NCI-H510A (cell line): ENCODE results near the gene POLA2.
"Not testable (repeated sequence)": the region's sequence is repeated elsewhere in the genome, so short reads cannot be mapped to it uniquely, and the experiment has no call there.

Source experiments
- DNase-seq: peaks from one replicate; lab custom pipeline; 2025; lab: John Stamatoyannopoulos, UW

POLA2 gene

GRCh38 chr11:65308281-65308891, 46.6 kb downstream of the POLA2 start:
- DNase-seq = no peak

- no peak for DNase-seq
Observed at GRCh38 chr11:65309006-65309405, 47.2 kb downstream of the POLA2 start.

- DNase-seq = no peak
Observed at GRCh38 chr11:65310215-65310614, 48.5 kb downstream of the POLA2 start.

DNA sequence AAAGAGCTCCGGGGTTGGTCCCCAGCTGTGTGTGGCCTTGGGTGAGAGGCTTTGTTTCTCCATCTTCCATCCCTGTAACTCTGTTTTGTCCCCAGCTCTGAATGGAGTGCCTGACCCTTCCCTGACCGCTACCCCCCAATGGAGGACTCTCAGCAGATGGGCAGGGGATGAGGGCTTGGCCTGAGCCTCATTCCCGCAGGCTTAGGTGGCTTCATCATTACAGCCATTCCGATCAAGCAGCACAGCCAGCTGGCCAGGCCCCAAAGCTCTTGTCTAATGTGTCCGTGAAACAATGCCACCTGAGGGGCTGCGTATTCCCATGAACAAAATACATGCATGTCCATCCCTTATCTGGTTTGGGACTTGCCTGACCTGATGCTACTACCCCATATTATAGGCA, 49.0 kb downstream of the POLA2 start:
- no peak for DNase-seq

- DNase-seq = no peak
Observed at GRCh38 chr11:65311170-65311678, 49.5 kb downstream of the POLA2 start.

DNA sequence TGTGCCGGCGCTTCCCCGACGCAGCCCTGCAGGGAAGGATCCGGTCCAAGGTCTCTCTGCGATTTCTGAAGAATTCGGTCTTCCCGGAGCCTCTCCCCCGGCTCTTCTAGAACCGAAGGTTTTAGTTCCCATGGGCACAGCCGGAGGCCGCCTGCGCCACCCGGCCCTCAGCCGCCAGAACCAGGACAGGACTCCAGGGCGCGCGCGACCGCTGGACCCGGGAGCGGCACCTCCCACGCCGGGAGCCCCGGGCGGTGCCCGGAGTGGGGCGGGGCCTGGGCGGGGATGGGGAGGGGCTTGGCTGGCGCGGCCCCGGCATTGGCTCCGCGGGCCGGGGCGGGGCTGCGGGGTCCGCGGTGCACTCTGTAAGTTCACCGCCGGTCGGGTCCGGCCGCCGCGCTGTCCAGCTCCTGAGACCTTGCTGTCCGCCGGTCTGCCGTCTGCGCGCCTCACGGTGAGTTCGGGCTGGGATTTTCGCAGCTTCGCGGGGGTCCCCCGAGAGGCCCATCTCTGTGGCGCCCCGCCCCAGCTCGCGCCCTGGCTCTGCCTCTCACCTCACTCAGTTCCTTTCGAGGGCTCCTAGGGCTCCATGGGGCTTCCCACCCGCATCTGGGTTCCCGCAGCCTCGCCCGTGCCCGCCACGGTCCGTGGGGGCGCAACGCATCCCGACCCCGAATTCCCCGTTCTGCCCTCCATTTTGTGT, 52.9 kb downstream of the POLA2 start, which contains the start of gene CDC42EP2:
CDC42EP2 (plus strand) TSS at position 366 of the 703 bp plus-strand sequence. CDS start 6,033 bp downstream, outside the sequence.
- DNase-seq = peak; percentile 41

GRCh38 chr11:65315204-65315865, 53.6 kb downstream of the POLA2 start:
- peak; percentile 56 for DNase-seq

GRCh38 chr11:65315866-65316226, 54.1 kb downstream of the POLA2 start:
- no peak for DNase-seq

GRCh38 chr11:65316227-65317024, 54.7 kb downstream of the POLA2 start:
- no peak for DNase-seq

- DNase-seq = no peak
Observed at GRCh38 chr11:65317025-65317786, 55.4 kb downstream of the POLA2 start.

- no peak for DNase-seq
Observed at GRCh38 chr11:65320386-65321075, 58.8 kb downstream of the POLA2 start.

- DNase-seq = no peak
Observed at GRCh38 chr11:65321076-65321475, 59.3 kb downstream of the POLA2 start.

DNA sequence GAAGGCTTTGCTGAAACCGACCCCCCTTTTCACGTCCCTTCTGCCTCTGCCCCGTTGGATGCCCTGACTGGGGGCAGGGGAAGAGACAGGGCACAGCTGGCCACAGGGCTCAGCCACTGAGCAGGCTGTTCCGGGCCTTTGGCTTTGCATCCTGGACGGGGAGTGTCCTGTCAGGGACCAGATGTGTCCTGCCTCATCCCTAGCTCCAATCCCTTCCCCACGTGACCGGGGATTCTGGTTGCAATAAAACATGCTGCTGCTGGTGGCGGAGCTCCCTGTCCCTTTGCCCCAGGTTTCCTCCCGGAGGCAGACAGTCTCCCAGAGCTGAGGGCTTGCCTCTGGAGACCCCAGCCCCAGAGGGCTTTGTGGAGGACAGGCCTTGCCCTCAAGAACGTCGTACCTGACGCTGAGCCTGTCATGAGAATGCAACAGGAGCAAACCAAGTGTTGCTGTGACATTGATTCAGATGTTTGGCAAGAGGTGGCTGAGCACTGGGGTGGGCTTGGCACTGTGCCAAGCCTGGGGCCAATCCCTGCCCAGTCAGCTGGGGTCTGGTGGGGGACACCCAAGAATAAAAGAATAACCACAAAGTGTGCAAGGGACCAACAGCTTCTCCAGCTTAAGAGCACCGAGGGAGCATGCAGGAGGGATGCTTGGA, 60.2 kb downstream of the POLA2 start:
- DNase-seq = no peak

DNA sequence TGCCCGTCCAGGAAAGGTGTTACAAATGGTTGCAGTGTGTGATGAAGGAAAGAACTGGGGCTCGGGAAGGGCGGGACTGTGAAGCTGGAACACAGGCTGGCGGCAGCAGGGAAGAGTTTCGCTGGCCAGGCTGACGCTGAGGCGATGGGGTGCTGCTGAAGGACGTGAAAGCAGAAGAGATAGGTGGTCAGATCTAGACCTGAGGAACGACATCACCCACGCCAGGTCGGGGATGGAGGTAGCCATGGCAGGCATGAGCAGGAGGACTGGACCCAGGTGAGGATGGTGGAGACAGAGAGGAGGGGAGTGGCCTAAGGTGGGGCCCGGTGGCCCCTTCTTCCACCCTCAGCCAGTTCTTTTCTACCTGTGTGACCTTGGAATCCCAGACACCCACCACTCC, 62.1 kb downstream of the POLA2 start:
- no peak for DNase-seq

GRCh38 chr11:65325435-65325834, 63.7 kb downstream of the POLA2 start:
- no peak for DNase-seq

DNA sequence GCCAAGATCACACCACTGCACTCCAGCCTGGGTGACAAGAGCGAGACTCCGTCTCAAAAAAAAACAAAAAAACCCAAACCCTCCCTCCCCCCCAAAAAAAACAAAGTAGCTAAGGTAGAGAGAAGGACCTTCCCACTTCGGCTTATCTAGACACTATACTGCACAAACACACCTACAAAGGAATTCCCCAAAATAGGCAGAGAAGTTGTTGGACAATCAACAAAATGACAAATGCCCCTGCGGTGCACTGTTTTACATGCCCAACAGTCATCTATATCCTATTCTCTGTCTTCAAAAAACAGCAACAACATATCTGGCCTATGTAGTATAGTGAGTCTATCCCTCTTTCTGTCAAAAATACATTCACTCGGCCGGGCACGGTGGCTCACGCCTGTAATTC, 65.3 kb downstream of the POLA2 start:
- no peak for DNase-seq

DNA sequence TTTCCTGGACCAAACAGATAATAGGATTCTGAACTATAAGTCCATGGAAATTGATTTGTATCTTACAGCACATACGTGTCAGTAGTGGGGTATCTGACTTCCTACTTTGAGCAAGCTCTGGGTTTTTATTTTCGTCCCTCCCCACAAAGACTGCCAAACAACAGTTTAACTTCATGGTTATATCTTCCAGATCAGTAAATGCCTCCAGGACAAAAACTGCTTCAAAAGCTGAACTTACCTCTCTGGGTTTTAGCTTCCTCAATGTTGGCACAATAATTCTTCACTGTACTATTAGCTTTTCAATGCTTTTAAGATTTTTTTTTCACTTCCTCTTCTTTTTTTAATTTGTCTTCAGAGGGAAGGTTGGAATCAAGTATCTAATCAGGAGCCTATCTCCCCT, 67.7 kb downstream of the POLA2 start:
- no peak for DNase-seq

- DNase-seq = peak; percentile 84
Observed at GRCh38 chr11:65329944-65330403, 68.2 kb downstream of the POLA2 start.

DNA sequence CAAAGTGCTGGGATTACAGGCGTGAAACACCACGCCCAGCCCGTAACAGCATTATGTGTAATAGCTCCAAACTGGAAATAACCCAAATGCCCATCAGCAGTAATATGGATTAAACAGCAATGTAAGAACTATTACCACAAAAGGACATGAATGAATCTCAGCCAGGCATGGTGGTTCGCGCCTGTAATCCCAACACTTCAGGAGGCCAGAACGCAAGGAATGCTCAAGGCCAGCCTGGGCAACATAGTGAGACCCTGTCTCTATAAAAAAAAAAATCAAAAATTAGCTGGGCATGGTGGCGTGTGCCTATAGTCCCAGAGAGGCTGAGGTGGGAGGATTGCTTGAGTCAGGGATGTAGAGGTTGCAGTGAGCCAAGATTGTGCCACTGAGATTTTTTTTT, 68.8 kb downstream of the POLA2 start:
- DNase-seq = no peak

- DNase-seq = not testable (repeated sequence)
Observed at GRCh38 chr11:65332591-65332990, 70.8 kb downstream of the POLA2 start.
